Activated naive CD4-positive, alpha-beta T cell treated with anti-CD3 and anti-CD28 coated beads, Interleukin-2, amount 50 U/mL, for 16 hours (primary cell): ENCODE measurements around the gene SCYGR3.

Experiments
- DNase-seq: peaks from one replicate; pipeline ENCODE4 v3.0.0-alpha.2; 2020

Gene SCYGR3

DNA sequence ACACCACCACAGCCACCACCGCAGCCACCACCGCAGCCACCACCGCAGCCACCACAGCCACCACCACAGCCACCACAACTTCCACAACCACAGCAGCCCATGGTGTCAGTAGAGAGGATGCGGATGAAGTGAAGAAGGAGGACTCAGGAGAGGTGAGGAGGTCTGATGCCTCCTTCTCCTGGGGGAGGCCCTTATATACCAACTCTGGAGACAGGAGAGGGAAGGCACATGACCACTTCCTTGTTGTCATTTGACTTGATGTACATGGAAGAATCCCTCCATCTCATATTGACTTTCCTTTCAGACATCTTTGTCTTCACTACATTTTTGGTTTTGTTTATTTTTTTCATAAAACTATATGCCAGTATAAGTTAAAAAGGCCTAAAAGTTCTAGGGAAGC is at the start of gene SCYGR3:
SCYGR3 (minus strand) TSS at position 101 of the 400 bp plus-strand sequence; CDS start at position 101, 0 bp downstream.
- DNase-seq, result no peak

DNA sequence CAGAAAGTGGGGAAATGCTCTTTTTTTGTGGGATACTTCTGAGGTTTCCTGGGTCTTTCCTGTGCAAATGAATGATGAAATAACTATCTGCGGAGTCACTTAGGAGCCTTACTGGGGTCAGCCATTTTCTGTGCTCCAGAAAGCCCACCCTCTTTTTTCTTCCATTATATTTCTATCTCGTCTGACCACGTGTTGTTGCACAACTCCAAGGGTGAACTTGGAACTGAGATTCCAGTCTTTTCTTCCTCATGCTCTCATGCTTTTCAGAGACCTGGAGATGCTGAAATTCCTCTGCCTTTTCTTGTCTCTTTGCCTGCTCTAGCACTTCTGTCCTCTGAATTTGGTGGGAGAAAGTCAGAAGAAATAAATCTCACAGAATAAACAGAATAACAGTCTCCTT is 47.2 kb upstream of the SCYGR3 start:
- no peak for DNase-seq

GRCh38 chr2:227661025-227661649 is 46.5 kb upstream of the SCYGR3 start:
- DNase-seq, result no peak

DNA sequence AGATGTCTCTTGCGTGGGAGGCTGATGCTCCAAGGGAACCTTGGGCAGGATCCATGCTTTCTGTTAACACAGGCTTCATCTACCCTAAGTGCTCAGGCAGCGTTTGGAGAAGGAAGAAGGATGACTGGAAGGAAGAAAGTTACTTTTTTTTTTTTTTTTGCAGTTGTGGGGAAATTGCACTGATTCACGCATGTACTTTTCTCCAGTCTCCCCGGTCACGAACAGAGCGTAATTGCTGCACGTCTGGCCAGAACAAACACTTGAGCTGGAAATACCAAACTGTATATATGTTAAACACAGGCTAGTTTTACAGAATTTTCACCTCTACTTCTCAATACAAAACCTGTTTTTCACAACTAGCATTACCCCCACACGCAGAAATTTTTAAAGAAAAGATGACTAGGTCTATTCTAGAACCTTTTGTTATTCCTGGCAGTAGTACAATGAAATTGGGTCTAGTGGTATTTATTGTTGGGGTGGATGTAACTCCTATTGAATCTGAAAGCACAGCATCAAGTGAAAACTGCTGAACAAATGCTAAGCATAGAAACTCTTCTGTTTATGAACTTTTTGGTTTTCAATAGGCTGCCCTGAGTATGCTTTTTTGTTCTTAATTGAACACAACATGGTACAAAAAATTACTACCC is 42.7 kb upstream of the SCYGR3 start:
- no peak for DNase-seq

GRCh38 chr2:227655454-227655853 is 40.8 kb upstream of the SCYGR3 start:
- no peak for DNase-seq

DNA sequence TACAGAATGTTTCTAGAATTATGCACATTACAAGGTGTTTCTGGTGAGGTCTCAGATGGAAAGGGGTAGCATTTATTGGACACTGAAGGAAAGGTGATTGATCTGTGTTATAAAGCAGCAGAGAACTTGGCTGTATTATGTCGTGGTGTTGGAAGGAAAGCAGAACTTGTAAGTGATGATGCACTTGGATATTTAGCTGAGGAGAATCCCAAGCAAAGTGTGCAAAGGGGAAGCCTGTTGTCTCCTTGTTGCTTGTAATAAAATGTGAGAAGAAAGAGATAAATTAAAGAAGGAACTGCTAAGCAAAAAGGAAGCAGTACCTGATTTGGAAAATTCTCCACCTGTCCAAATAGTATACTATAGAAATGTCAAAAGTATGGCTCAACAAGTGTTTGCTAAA is 39.8 kb upstream of the SCYGR3 start:
- DNase-seq, result no peak

DNA sequence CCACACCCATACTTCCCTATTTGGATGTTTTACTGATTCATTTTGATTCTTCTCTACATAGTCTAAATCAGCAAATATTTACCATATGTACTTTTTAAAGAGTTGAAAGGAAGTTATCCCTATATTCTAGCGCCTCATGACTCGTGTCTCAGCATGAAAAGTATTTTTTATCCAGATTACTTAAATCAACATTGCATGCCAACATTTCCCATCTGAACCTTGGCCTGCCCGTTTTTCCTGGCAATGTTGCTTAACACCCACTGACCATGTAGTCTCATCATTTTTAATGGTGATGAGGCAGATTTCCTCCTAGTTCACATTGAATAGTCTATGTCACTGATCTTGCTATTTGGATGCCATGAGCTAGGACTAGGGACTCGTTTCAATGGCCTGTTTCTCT is 38.8 kb upstream of the SCYGR3 start:
- DNase-seq, result no peak

DNA sequence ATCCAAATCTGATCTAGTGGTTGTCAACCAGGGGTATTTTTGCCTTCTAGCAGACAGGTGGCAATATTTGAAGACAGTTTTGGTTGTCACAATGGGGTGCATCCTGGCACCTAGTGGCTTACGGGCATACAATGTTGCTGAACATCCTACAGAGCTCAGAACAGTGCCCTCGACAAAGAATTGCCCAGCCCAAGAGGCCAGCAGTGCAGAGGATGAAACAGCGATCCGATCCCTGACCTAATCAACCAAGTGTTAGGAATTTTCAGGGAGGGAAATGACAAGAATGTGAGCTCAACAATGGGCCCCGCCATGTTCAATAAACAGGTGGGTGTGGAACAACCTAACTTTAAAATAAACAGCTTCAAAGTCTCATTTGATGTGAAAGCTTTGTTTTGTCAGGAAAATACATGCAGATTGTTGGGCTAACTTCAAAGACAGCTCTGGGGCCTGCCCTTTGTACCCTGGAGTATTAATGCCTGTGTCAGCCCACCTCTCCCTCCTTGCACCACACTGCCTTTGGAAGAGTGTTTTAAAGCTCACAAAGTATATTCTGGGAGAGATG is 29.4 kb upstream of the SCYGR3 start:
- DNase-seq, result no peak

DNA sequence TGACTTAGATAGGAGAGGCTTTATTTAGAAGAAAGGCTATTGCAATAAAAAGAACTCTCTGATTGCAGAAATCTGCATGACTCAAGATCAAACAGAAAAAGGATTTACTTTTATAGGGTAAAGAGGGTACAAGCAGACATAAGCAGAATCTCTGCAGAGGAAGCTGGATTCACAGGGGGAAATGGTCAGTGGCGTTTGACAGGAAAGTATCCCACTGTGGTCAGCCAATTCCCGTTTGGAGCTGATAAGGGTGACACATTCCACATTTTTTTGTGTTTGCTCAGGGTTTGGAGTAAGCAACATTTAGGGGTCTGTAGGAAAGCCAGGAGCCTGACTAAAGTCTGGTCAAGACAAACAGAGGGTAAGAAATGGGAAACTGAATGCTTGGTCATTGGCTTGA is 28.0 kb upstream of the SCYGR3 start:
- DNase-seq, result no peak

DNA sequence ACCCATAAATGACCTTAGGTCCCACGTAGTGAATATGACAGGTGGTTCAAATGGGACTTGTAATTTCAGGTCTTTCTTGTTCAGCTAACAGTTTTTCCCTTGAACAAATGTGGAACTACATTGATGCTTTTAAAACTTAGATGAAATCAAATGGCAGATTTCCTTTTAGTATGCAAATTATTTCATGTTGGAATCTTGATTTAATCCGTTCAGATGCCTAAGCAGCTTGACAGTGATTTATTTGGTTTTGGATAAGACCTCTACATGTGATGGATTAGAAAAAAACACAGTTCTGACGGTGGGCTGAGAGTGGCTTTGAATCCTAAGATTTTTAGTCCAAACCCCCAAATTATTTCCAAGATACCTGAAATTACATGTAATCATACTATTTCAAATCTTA is 19.6 kb upstream of the SCYGR3 start:
- DNase-seq, result no peak

DNA sequence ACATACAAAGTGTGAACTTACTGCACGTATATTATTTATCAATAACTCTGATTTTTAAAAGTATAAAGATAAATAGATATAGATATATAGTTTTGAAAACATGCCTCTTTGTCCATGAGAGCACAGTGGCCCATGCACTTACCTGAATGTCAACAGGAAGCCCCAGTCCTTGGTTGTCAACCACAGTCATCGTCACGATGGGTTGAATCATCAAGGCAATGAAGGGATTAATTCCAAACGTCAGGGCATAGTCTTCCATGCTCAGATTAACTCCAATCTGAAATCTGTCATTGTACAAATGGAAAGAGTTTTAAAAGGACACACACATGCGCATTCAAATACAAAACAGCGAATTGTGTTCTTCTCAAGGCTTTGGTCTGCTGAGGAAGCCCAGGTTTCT is 18.2 kb upstream of the SCYGR3 start:
- DNase-seq, result no peak

DNA sequence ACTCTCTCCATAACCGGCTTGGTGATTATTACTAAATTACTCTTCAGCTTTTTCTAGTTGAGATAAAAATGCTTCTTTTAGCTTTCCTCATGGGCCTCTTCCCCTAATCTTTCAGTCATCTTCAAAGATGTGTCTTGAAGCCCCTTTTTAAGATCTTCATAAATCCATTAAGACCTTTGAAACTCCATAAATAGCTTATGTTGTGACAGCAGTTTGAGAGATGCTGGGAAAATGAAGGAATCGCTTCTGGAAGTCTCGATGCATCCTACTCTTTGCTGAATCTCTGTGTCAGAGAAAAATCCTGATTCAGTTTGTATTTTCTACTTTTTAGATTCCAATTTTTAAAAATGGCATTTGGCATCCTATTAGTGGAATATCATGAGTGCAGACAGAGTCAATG is 15.7 kb upstream of the SCYGR3 start:
- no peak for DNase-seq

DNA sequence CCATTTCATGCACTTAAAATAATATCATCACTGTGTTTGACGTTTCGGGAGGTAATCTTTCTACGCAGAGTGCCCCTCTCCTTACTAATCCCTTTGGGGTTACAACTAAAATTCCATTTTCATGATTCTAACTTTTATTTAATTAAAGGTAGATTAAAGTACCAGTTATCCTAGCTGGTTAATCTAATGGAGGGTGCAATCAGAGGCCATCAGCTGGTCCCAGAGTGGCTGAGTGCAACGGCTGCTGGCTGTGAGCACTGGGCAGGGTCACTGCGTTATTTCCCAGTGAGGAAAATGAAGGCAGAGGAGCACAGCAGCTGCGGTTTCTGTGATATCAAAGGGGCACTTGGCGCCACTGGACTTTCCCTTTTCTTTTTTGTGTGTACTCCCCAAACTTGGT is 14.8 kb upstream of the SCYGR3 start:
- no peak for DNase-seq

DNA sequence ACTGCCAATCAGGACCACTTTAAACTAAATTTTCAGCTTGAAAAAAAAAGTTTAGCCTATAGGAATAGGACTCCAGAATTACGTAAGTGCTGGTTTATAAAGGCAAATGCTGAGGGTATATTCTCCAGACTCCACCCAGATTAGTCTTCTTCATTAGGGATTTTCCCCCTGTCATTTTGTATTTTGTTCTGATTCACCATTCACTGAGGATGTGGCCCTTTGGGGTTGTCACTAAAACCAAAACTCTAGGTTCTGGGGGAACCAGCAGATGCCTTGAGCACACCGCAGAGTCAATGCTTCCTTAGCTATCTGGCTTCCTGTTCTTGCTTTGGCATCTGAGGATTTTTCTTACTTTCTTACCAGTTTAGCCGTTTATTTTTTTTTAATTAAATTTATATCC is 13.1 kb upstream of the SCYGR3 start:
- no peak for DNase-seq

DNA sequence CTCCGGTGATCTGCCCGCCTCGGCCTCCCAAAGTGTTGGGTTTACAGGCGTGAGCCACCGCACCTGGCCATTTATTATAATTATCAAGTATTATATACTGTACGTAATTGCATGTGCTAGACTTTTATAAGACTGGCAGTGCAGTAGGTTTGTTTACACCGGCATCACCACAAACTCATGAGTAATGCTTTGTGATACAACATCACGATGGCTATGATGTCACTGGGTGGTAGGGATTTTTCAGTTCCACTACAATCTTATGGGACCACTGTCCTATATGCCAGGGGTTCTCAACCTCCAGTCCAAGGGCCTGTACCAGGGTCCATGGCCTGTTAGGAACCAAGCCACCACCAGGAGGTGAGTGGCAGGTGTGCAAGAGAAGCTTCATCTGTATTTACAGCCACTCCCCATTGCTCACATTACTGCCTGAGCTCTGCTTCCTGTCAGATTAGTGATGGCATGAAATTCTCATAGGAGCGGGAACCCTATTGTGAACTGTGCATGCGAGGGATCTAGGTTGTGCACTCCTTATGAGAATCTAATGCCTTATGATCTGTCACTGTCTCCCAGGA is 12.0 kb upstream of the SCYGR3 start:
- no peak for DNase-seq

- DNase-seq, result no peak
Observed at GRCh38 chr2:227625420-227625819, 10.8 kb upstream of the SCYGR3 start.

DNA sequence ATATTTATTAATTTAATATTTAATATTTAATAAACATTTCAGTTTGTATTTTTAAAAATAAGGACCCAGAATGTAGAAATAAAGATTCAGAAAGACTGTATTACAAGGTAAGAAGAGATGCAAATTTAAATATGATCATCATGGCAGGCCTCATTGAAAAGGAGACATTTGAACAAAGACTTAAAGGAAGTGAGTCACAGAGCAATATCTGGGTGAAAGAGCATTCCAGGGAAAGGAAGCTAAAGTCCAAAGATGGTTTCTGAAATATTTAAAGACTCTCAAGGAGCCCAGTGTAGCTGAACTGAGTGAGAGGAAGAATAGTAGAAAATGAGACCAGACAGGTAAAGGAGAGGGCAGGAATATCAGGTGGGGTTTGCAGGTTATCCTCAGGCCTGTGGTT is 8.6 kb upstream of the SCYGR3 start:
- no peak for DNase-seq

- DNase-seq, result no peak
Observed at GRCh38 chr2:227617316-227618230, 2.9 kb upstream of the SCYGR3 start, which contains the start of gene SCYGR4. SCYGR4 (plus strand) TSS chr2:227617498; CDS start chr2:227617498, 0 bp downstream.

DNA sequence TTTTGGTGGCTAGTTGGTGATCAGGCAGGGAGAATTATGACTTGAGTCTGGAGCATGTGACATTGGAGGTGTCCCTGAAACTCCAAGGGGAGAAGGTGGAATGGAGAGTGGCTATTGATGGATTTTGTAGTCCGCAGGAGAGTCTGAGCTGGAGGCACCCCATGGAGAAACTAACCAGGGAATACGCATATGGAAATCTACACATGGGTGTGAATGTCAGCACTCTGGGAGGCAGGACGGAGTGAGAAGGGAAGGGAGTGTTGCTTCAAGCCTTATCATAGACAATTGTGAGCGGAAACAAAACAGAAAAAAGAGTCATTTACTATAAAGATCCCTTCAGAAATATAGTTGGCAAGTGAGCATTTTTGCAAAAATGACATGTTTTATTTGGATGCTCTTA is 2.0 kb upstream of the SCYGR3 start:
- no peak for DNase-seq

GRCh38 chr2:227615906-227616305 is 1.3 kb upstream of the SCYGR3 start:
- no peak for DNase-seq

DNA sequence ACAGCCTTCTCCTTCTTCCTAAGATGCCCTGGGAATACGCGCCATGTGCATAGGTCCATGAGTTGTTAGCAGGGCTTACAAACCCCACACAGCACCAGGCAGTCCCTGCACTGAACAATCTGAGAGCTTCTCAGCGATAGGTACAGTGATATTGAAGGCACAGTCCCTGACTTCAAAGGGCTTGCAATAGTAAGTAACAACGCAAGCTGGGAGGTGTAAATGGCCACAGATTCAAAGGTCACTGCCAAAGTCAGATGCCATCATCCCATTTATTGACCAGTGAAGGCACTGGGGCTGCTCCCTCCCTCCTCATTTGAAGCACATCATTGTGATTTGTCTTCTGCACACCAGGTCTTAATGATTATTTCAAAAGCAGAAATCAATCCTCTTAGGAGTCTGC is 541 bp upstream of the SCYGR3 start:
- no peak for DNase-seq

DNA sequence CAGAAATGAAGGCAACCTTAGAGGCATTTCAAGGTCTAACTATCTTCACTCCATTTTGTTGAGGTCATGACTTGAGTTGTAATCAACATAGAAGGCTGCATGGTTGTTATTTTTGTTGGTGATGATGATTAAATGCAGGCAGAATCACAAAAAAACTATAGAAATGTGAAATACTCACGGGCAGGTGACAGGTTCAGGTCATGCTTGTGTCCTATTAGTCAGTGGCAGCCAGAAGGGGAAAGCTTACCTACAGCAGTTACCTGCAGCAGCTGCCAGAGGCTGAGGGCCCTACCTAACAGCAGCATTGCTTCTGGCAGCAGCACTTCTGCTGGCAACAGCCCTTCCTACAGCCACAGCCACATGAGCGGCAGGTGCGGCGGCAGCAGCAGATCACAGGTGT is 394 bp downstream of the SCYGR3 start:
- DNase-seq, result no peak

DNA sequence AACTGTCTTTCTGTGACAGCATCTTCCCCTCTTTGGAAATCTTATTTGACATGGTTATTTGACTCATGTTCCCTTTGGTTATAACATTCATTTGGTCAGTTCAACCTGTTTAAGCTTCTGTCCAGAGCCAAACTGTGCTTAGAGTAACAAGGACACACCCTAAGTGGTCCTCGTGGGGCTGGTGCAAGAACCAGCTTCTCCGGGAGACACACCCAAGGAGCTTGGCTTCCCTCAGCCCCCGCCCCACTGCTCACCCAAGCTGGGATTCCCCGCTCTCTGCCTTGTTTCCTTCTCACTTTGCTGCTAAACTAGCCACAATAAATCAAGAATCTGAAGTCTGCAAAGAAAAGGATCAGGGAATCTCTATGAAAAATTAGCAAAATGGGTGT is 1.4 kb downstream of the SCYGR3 start:
- DNase-seq, result no peak
